Prostate gland (tissue), 2 donors: ENCODE results near the gene CTNNBL1. TPM values are rescaled to one million over a fixed set of nuclear protein-coding genes. Genes with fewer than 3 reads are reported as not detected.

Experiments
- DNase-seq: peaks from one replicate; pipeline ENCODE4 v3.0.0-alpha.2; 2019; ENCODE audit warnings: low spot score
- H3K27ac ChIP-seq, 2 donors: fragments of 200-600 bp; sonication (generic); 2 replicates each; pipeline ENCODE4 v1.5.1; 2017 to 2019
- H3K27me3 ChIP-seq: fragments of 200-600 bp; sonication (generic); replicated peaks from 2 replicates; pipeline ENCODE4 v1.5.1; 2019; ENCODE audit not compliant: insufficient read depth
- H3K36me3 ChIP-seq, 2 donors: fragments of 200-600 bp; sonication (generic); 1 replicate in 1 of 2; 2 replicates in 1 of 2; pipeline versions ENCODE4 v1.5.1 to v1.8.1; 2017 to 2019
- H3K4me1 ChIP-seq: fragments of 200-600 bp; sonication (generic); replicated peaks from 2 replicates; pipeline ENCODE4 v1.5.1; 2019
- H3K4me3 ChIP-seq, 2 donors: fragments of 200-600 bp; sonication (generic); 2 replicates each; pipeline ENCODE4 v1.5.1; 2017 to 2019
- H3K9me3 ChIP-seq: fragments of 200-600 bp; sonication (generic); 2 replicates; pipeline ENCODE4 v1.5.1; 2017
- CTCF ChIP-seq, 4 experiments: fragments of 200-600 bp in 2 of 4; fragments of 450-650 bp in 2 of 4; sonication (generic) in 2 of 4; IDR thresholded peaks; 1 replicate in 3 of 4; 2 replicates in 1 of 4; pipeline ENCODE4 v1.5.1; 2016 to 2019; ENCODE audit warnings: antibody characterized with exemption in 4 of 4, mild to moderate bottlenecking in 2 of 4, moderate library complexity in 2 of 4
- POLR2A ChIP-seq: fragments of 450-650 bp; IDR thresholded peaks from one replicate; pipeline ENCODE4 v1.6.1; 2016; ENCODE audit warnings: antibody characterized with exemption, mild to moderate bottlenecking
- POLR2AphosphoS5 ChIP-seq: sonication (generic); formaldehyde crosslinking; IDR thresholded peaks from one replicate; pipeline ENCODE4 v1.6.1; 2017; ENCODE audit warnings: antibody characterized with exemption
- WGBS: methylation state at CpG from one replicate; pipeline ENCODE4 v1.1.5; 2018; 5-methylcytosine and 5-hydroxymethylcytosine counted together
- intact Hi-C: fragments of 100-400 bp; cut with DNase I; formaldehyde crosslinking; loops from one replicate; pipeline ENCODE4 v1.14.2; 2022
- total RNA-seq, 2 donors: library from RNA; depleted of rRNA; stranded (reverse); fragments of >200 nt; gene quantifications; one replicate each; pipeline ENCODE4 v1.1.0, GENCODE V29; 2016

CTNNBL1 gene
- total RNA-seq, 2 donors from 2014 or later = 29.9 to 61.0 TPM

- intact Hi-C loops = no loop called here
- H3K36me3 ChIP-seq = no peaks in the 10 kb centered on the region
- no peak for DNase-seq
- peaks cover 12% of the 10 kb centered on the region for H3K4me1 ChIP-seq
- no peaks in the 10 kb centered on the region for H3K9me3 ChIP-seq
- no peak overlapping the region for H3K4me3 ChIP-seq
- WGBS = 86% methylated on average over 7 of the region's 7 CpGs
- TF ChIP-seq CTCF (IDR thresholded peaks at IDR 0.05) = no peak
- no peak for TF ChIP-seq POLR2AphosphoS5
- TF ChIP-seq POLR2A = no peak
- no peak overlapping the region for H3K27ac ChIP-seq
- no peaks in the 10 kb centered on the region for H3K27me3 ChIP-seq
Measured at GRCh38 chr20:37726971-37727956, 33.4 kb downstream of the CTNNBL1 start.

- Histone ChIP-seq H3K27ac (peak overlapping the region in 1 of 2 donors; percentile 22), H3K4me1 (peaks cover 8% of the 10 kb centered on the region), H3K36me3 (no peaks in the 10 kb centered on the region), H3K4me3 (no peak overlapping the region), H3K9me3 (no peaks in the 10 kb centered on the region), H3K27me3 (no peaks in the 10 kb centered on the region)
- DNase-seq = no peak
- intact Hi-C loops = no loop called here
- WGBS = 80% methylated on average over 2 of the region's 2 CpGs
- no peak for TF ChIP-seq POLR2A
- no peak for TF ChIP-seq POLR2AphosphoS5
- no peak for TF ChIP-seq CTCF (IDR thresholded peaks at IDR 0.05)
Measured at GRCh38 chr20:37727957-37728634, 34.3 kb downstream of the CTNNBL1 start.

GRCh38 chr20:37728635-37728983 is 34.8 kb downstream of the CTNNBL1 start:
- Histone ChIP-seq H3K4me1 (peaks cover 8% of the 10 kb centered on the region), H3K27me3 (no peaks in the 10 kb centered on the region), H3K9me3 (no peaks in the 10 kb centered on the region), H3K4me3 (no peak overlapping the region), H3K27ac (peak overlapping the region in 1 of 2 donors; percentile 22), H3K36me3 (no peaks in the 10 kb centered on the region)
- intact Hi-C loops = no loop called here
- no peak for DNase-seq
- 89% methylated on average over 2 of the region's 2 CpGs for WGBS
- TF ChIP-seq POLR2A = no peak
- no peak for TF ChIP-seq POLR2AphosphoS5
- TF ChIP-seq CTCF (IDR thresholded peaks at IDR 0.05) = no peak

GRCh38 chr20:37729452-37729851 is 35.6 kb downstream of the CTNNBL1 start:
- TF ChIP-seq POLR2AphosphoS5 (peak; percentile 10), POLR2A (no peak)
- no peaks in the 10 kb centered on the region for H3K27me3 ChIP-seq
- H3K27ac ChIP-seq = peak overlapping the region; percentile 22 to 44
- H3K36me3 ChIP-seq = no peaks in the 10 kb centered on the region
- no peak for DNase-seq
- intact Hi-C loops = no loop called here
- no peak overlapping the region for H3K4me3 ChIP-seq
- H3K9me3 ChIP-seq = no peaks in the 10 kb centered on the region
- peaks cover 8% of the 10 kb centered on the region for H3K4me1 ChIP-seq
- WGBS = 8% methylated on average over 4 of the region's 4 CpGs

- WGBS = 38% methylated on average over 3 of the region's 3 CpGs
- intact Hi-C loops = no loop called here
- peak overlapping the region; percentile 22 to 44 for H3K27ac ChIP-seq
Measured at GRCh38 chr20:37729909-37730308, 36.1 kb downstream of the CTNNBL1 start.

More at GRCh38 chr20:37729909-37730308, 36.1 kb downstream of the CTNNBL1 start:
- no peaks in the 10 kb centered on the region for H3K27me3 ChIP-seq
- H3K4me1 ChIP-seq = peaks cover 8% of the 10 kb centered on the region
- TF ChIP-seq POLR2A (no peak), POLR2AphosphoS5 (no peak), CTCF (IDR thresholded peaks at IDR 0.05) (no peak)
- no peak for DNase-seq
- H3K36me3 ChIP-seq = no peaks in the 10 kb centered on the region
- no peaks in the 10 kb centered on the region for H3K9me3 ChIP-seq
- H3K4me3 ChIP-seq = no peak overlapping the region
